CD4-positive, alpha-beta T cell treated with Interleukin-15 for 1 hour (primary cell): ENCODE measurements around the gene FHIT.

Experiments used
- DNase-seq: peaks from one replicate; pipeline ENCODE4 v3.0.0-alpha.2; 2020

FHIT gene

GRCh38 chr3:60531759-60532158 is 719.5 kb downstream of the FHIT start:
- DNase-seq, result no peak

- no peak for DNase-seq
These were observed 722.6 kb downstream of the FHIT start for GRCh38 chr3:60528651-60529050.

GRCh38 chr3:60523536-60523935 is 727.7 kb downstream of the FHIT start:
- no peak for DNase-seq

GRCh38 chr3:60517134-60517533 is 734.1 kb downstream of the FHIT start:
- no peak for DNase-seq

- DNase-seq, result no peak
These were observed 736.4 kb downstream of the FHIT start for GRCh38 chr3:60514866-60515265.

GRCh38 chr3:60514085-60514649 is 737.1 kb downstream of the FHIT start:
- no peak for DNase-seq

- DNase-seq, result no peak
These were observed 738.0 kb downstream of the FHIT start for GRCh38 chr3:60513241-60513640.

GRCh38 chr3:60512506-60512905 is 738.7 kb downstream of the FHIT start:
- DNase-seq, result no peak

- no peak for DNase-seq
These were observed 741.8 kb downstream of the FHIT start for GRCh38 chr3:60509471-60509870.

GRCh38 chr3:60504827-60505457 is 746.3 kb downstream of the FHIT start:
- no peak for DNase-seq

GRCh38 chr3:60501314-60501713 is 749.9 kb downstream of the FHIT start:
- no peak for DNase-seq

- no peak for DNase-seq
These were observed 753.4 kb downstream of the FHIT start for GRCh38 chr3:60497902-60498301.

- DNase-seq, result no peak
These were observed 760.3 kb downstream of the FHIT start for GRCh38 chr3:60490992-60491391.

GRCh38 chr3:60475096-60475495 is 776.2 kb downstream of the FHIT start:
- no peak for DNase-seq

- no peak for DNase-seq
These were observed 781.8 kb downstream of the FHIT start for GRCh38 chr3:60469481-60469880.

GRCh38 chr3:60463685-60464084 is 787.6 kb downstream of the FHIT start:
- DNase-seq, result no peak

- no peak for DNase-seq
These were observed 790.0 kb downstream of the FHIT start for GRCh38 chr3:60461267-60461666.

- DNase-seq, result no peak
These were observed 795.1 kb downstream of the FHIT start for GRCh38 chr3:60456180-60456579.

GRCh38 chr3:60453326-60453725 is 797.9 kb downstream of the FHIT start:
- DNase-seq, result no peak

- no peak for DNase-seq
These were observed 802.6 kb downstream of the FHIT start for GRCh38 chr3:60448696-60449095.

GRCh38 chr3:60445446-60445845 is 805.8 kb downstream of the FHIT start:
- DNase-seq, result no peak

- no peak for DNase-seq
These were observed 806.3 kb downstream of the FHIT start for GRCh38 chr3:60444898-60445437.

- no peak for DNase-seq
These were observed 810.4 kb downstream of the FHIT start for GRCh38 chr3:60440869-60441268.

- no peak for DNase-seq
These were observed 815.2 kb downstream of the FHIT start for GRCh38 chr3:60435941-60436650.
